ENCODE data around the gene KIF4B.
"Not testable (repeated sequence)": the region's sequence is repeated elsewhere in the genome, so short reads cannot be mapped to it uniquely, and the experiment has no call there.

KIF4B gene

GRCh38 chr5:155015239-155015638 is 1.7 kb downstream of the KIF4B start:
- no peak for DNase-seq

GRCh38 chr5:155017610-155018009 is 4.1 kb downstream of the KIF4B start:
- no peak for DNase-seq

- no peak for DNase-seq
Measured at GRCh38 chr5:155019601-155020226, 6.2 kb downstream of the KIF4B start.

GRCh38 chr5:155021842-155022241 is 8.3 kb downstream of the KIF4B start:
- DNase-seq = no peak

- no peak for DNase-seq
Measured at GRCh38 chr5:155023320-155023719, 9.8 kb downstream of the KIF4B start.

- DNase-seq = no peak
Measured at GRCh38 chr5:155024015-155024414, 10.5 kb downstream of the KIF4B start.

GRCh38 chr5:155025895-155026294 is 12.3 kb downstream of the KIF4B start:
- no peak for DNase-seq

- DNase-seq = no peak
Measured at GRCh38 chr5:155027993-155028629, 14.6 kb downstream of the KIF4B start.

- no peak for DNase-seq
Measured at GRCh38 chr5:155029240-155029639, 15.7 kb downstream of the KIF4B start.

GRCh38 chr5:155034145-155034744 is 20.7 kb downstream of the KIF4B start:
- not testable (repeated sequence) for DNase-seq

- not testable (repeated sequence) for DNase-seq
Measured at GRCh38 chr5:155035087-155035486, 21.5 kb downstream of the KIF4B start.

GRCh38 chr5:155040984-155041653 is 27.6 kb downstream of the KIF4B start:
- no peak for DNase-seq

- DNase-seq = no peak
Measured at GRCh38 chr5:155044591-155044990, 31.0 kb downstream of the KIF4B start.

- no peak for DNase-seq
Measured at GRCh38 chr5:155046591-155046990, 33.0 kb downstream of the KIF4B start.

- DNase-seq = no peak
Measured at GRCh38 chr5:155047818-155048217, 34.3 kb downstream of the KIF4B start.

GRCh38 chr5:155049569-155050383 is 36.2 kb downstream of the KIF4B start:
- DNase-seq = no peak

- no peak for DNase-seq
Measured at GRCh38 chr5:155050384-155051019, 36.9 kb downstream of the KIF4B start.

GRCh38 chr5:155052532-155052931 is 39.0 kb downstream of the KIF4B start:
- no peak for DNase-seq

GRCh38 chr5:155053501-155053900 is 39.9 kb downstream of the KIF4B start:
- no peak for DNase-seq

- no peak for DNase-seq
Measured at GRCh38 chr5:155056644-155057269, 43.2 kb downstream of the KIF4B start.

- DNase-seq = no peak
Measured at GRCh38 chr5:155057626-155058025, 44.1 kb downstream of the KIF4B start.

GRCh38 chr5:155064580-155064979 is 51.0 kb downstream of the KIF4B start:
- no peak for DNase-seq

All from RPMI8226 (cell line).